ENCODE results near the gene CDC34.

CDC34 gene

GRCh38 chr19:574658-575526, 43.3 kb downstream of the CDC34 start:
- Histone ChIP-seq H3K4me3 (ENCODE audit: low read depth in 1 of 2, low read length in 2 of 2) (peak overlapping the region; percentile 20 to 52), H3K9ac (ENCODE audit: low read length) (peak overlapping the region; percentile 20), H3K27ac (ENCODE audit: low read depth, low read length) (peak overlapping the region; percentile 73), H3K4me1 (ENCODE audit: insufficient read depth, low read length) (peaks cover 34% of the 10 kb centered on the region), H3K36me3 (ENCODE audit: insufficient read depth, low read length) (no peaks in the 10 kb centered on the region), H3K27me3 (ENCODE audit: control insufficient read depth in 1 of 2, insufficient read depth in 2 of 2, low read length in 2 of 2) (no peaks in the 10 kb centered on the region), H3K9me3 (ENCODE audit: low read length) (no peaks in the 10 kb centered on the region)

GRCh38 chr19:575527-576506, 44.3 kb downstream of the CDC34 start:
- no peaks in the 10 kb centered on the region for H3K27me3 ChIP-seq (ENCODE audit: control insufficient read depth in 1 of 2, insufficient read depth in 2 of 2, low read length in 2 of 2)
- H3K36me3 ChIP-seq (ENCODE audit: insufficient read depth, low read length): peaks cover 5% of the 10 kb centered on the region
- H3K4me1 ChIP-seq (ENCODE audit: insufficient read depth, low read length): peaks cover 34% of the 10 kb centered on the region
- H3K9ac ChIP-seq (ENCODE audit: low read length): no peak overlapping the region
- peak overlapping the region; percentile 73 for H3K27ac ChIP-seq (ENCODE audit: low read depth, low read length)
- peak overlapping the region; percentile 20 to 52 for H3K4me3 ChIP-seq (ENCODE audit: low read depth in 1 of 2, low read length in 2 of 2)
- H3K9me3 ChIP-seq (ENCODE audit: low read length): no peaks in the 10 kb centered on the region

- Histone ChIP-seq H3K36me3 (ENCODE audit: insufficient read depth, low read length) (peaks cover 12% of the 10 kb centered on the region), H3K9ac (ENCODE audit: low read length) (no peak overlapping the region), H3K4me1 (ENCODE audit: insufficient read depth, low read length) (peaks cover 24% of the 10 kb centered on the region), H3K9me3 (ENCODE audit: low read length) (no peaks in the 10 kb centered on the region), H3K4me3 (ENCODE audit: low read depth in 1 of 2, low read length in 2 of 2) (no peak overlapping the region), H3K27me3 (ENCODE audit: control insufficient read depth in 1 of 2, insufficient read depth in 2 of 2, low read length in 2 of 2) (no peaks in the 10 kb centered on the region), H3K27ac (ENCODE audit: low read depth, low read length) (no peak overlapping the region)
Measured at GRCh38 chr19:576768-577438, 45.3 kb downstream of the CDC34 start.

- peaks cover 24% of the 10 kb centered on the region for H3K4me1 ChIP-seq (ENCODE audit: insufficient read depth, low read length)
- H3K9me3 ChIP-seq (ENCODE audit: low read length): no peaks in the 10 kb centered on the region
- no peak overlapping the region for H3K9ac ChIP-seq (ENCODE audit: low read length)
- H3K36me3 ChIP-seq (ENCODE audit: insufficient read depth, low read length): peaks cover 16% of the 10 kb centered on the region
- no peak overlapping the region for H3K27ac ChIP-seq (ENCODE audit: low read depth, low read length)
- H3K27me3 ChIP-seq (ENCODE audit: control insufficient read depth in 1 of 2, insufficient read depth in 2 of 2, low read length in 2 of 2): no peaks in the 10 kb centered on the region
- no peak overlapping the region for H3K4me3 ChIP-seq (ENCODE audit: low read depth in 1 of 2, low read length in 2 of 2)
Measured at GRCh38 chr19:577439-578392, 46.2 kb downstream of the CDC34 start.

GRCh38 chr19:579111-579841, 47.7 kb downstream of the CDC34 start:
- peaks cover 0 to 6% of the 10 kb centered on the region in 2 donors for H3K27me3 ChIP-seq (ENCODE audit: control insufficient read depth in 1 of 2, insufficient read depth in 2 of 2, low read length in 2 of 2)
- peaks cover 22% of the 10 kb centered on the region for H3K36me3 ChIP-seq (ENCODE audit: insufficient read depth, low read length)
- H3K9ac ChIP-seq (ENCODE audit: low read length): no peak overlapping the region
- H3K9me3 ChIP-seq (ENCODE audit: low read length): no peaks in the 10 kb centered on the region
- peaks cover 17% of the 10 kb centered on the region for H3K4me1 ChIP-seq (ENCODE audit: insufficient read depth, low read length)
- no peak overlapping the region for H3K4me3 ChIP-seq (ENCODE audit: low read depth in 1 of 2, low read length in 2 of 2)
- H3K27ac ChIP-seq (ENCODE audit: low read depth, low read length): no peak overlapping the region

- Histone ChIP-seq H3K27ac (ENCODE audit: low read depth, low read length) (no peak overlapping the region), H3K9ac (ENCODE audit: low read length) (no peak overlapping the region), H3K4me1 (ENCODE audit: insufficient read depth, low read length) (peaks cover 12% of the 10 kb centered on the region), H3K27me3 (ENCODE audit: control insufficient read depth in 1 of 2, insufficient read depth in 2 of 2, low read length in 2 of 2) (peaks cover 0 to 11% of the 10 kb centered on the region in 2 donors), H3K4me3 (ENCODE audit: low read depth in 1 of 2, low read length in 2 of 2) (no peak overlapping the region), H3K36me3 (ENCODE audit: insufficient read depth, low read length) (peaks cover 22% of the 10 kb centered on the region), H3K9me3 (ENCODE audit: low read length) (no peaks in the 10 kb centered on the region)
Measured at GRCh38 chr19:579842-580155, 48.2 kb downstream of the CDC34 start.

- peaks cover 9% of the 10 kb centered on the region for H3K4me1 ChIP-seq (ENCODE audit: insufficient read depth, low read length)
- H3K36me3 ChIP-seq (ENCODE audit: insufficient read depth, low read length): peaks cover 22% of the 10 kb centered on the region
- H3K9ac ChIP-seq (ENCODE audit: low read length): no peak overlapping the region
- no peak overlapping the region for H3K4me3 ChIP-seq (ENCODE audit: low read depth in 1 of 2, low read length in 2 of 2)
- peaks cover 0 to 16% of the 10 kb centered on the region in 2 donors for H3K27me3 ChIP-seq (ENCODE audit: control insufficient read depth in 1 of 2, insufficient read depth in 2 of 2, low read length in 2 of 2)
- H3K9me3 ChIP-seq (ENCODE audit: low read length): no peaks in the 10 kb centered on the region
- no peak overlapping the region for H3K27ac ChIP-seq (ENCODE audit: low read depth, low read length)
Measured at GRCh38 chr19:580274-580835, 48.8 kb downstream of the CDC34 start.

GRCh38 chr19:581399-582111, 50.0 kb downstream of the CDC34 start:
- peaks cover 22% of the 10 kb centered on the region for H3K36me3 ChIP-seq (ENCODE audit: insufficient read depth, low read length)
- H3K27me3 ChIP-seq (ENCODE audit: control insufficient read depth in 1 of 2, insufficient read depth in 2 of 2, low read length in 2 of 2): peaks cover 0 to 23% of the 10 kb centered on the region in 2 donors
- no peak overlapping the region for H3K9ac ChIP-seq (ENCODE audit: low read length)
- H3K4me1 ChIP-seq (ENCODE audit: insufficient read depth, low read length): no peaks in the 10 kb centered on the region
- H3K9me3 ChIP-seq (ENCODE audit: low read length): no peaks in the 10 kb centered on the region
- H3K27ac ChIP-seq (ENCODE audit: low read depth, low read length): no peak overlapping the region
- H3K4me3 ChIP-seq (ENCODE audit: low read depth in 1 of 2, low read length in 2 of 2): no peak overlapping the region

- Histone ChIP-seq H3K27ac (ENCODE audit: low read depth, low read length) (no peak overlapping the region), H3K4me3 (ENCODE audit: low read depth in 1 of 2, low read length in 2 of 2) (no peak overlapping the region), H3K9me3 (ENCODE audit: low read length) (no peaks in the 10 kb centered on the region), H3K4me1 (ENCODE audit: insufficient read depth, low read length) (no peaks in the 10 kb centered on the region), H3K27me3 (ENCODE audit: control insufficient read depth in 1 of 2, insufficient read depth in 2 of 2, low read length in 2 of 2) (peaks cover 0 to 28% of the 10 kb centered on the region in 2 donors), H3K36me3 (ENCODE audit: insufficient read depth, low read length) (peaks cover 22% of the 10 kb centered on the region), H3K9ac (ENCODE audit: low read length) (no peak overlapping the region)
Measured at GRCh38 chr19:582497-583197, 51.1 kb downstream of the CDC34 start.
